ENCODE measurements around the gene HOXC13.

HOXC13 gene

DNA sequence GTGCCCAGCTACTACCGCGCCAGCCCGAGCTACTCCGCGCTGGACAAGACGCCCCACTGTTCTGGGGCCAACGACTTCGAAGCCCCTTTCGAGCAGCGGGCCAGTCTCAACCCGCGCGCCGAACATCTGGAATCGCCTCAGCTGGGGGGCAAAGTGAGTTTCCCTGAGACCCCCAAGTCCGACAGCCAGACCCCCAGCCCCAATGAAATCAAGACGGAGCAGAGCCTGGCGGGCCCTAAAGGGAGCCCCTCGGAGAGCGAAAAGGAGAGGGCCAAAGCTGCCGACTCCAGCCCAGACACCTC lies 47.0 kb downstream of the HOXC13 start:
- TF ChIP-seq GLIS2 (tag by site-specific recombination; IDR thresholded peaks at IDR 0.05) (peak; percentile 69), ZNF416 (tag by site-specific recombination; IDR thresholded peaks at IDR 0.05) (no peak), ZNF266 (tag by site-specific recombination; IDR thresholded peaks at IDR 0.05; ENCODE audit: low read depth) (no peak), SCRT2 (tag by site-specific recombination; IDR thresholded peaks at IDR 0.05) (peak; percentile 6; the same call in 1 of the 2 replicates), ZNF157 (tag by site-specific recombination; IDR thresholded peaks at IDR 0.05) (no peak)
- Histone ChIP-seq H3K9me3 (ENCODE audit: control insufficient read depth, insufficient read depth, low read depth, low read length) (no peaks in the 10 kb centered on the region), H3K4me1 (ENCODE audit: control insufficient read depth, insufficient read depth, low read length) (peaks cover 30% of the 10 kb centered on the region), H3K27ac (ENCODE audit: extremely low read depth, low read depth, low read length) (peak overlapping the region; percentile 90), H3K4me3 (ENCODE audit: low read depth, low read length) (peak overlapping the region; percentile 31), H3K36me3 (ENCODE audit: control insufficient read depth in 2 of 2, insufficient read depth in 1 of 2, low read length in 2 of 2) (no peaks in the 10 kb centered on the region)
- POLR2A ChIA-PET = interaction anchor here (1.2 to 2.5 kb wide), 3 partner anchors 10 to 47 kb away, joined by 4 to 16 read pairs (median 6); partner anchors contain the start of genes HOXC13 and HOXC9
- CTCF ChIA-PET = interaction anchor here (0.8 to 5.8 kb wide), 18 partner anchors 13 to 408 kb away, joined by 3 to 88 read pairs (median 6); partner anchors contain the start of genes HOXC8, HOXC9 and SMUG1

DNA sequence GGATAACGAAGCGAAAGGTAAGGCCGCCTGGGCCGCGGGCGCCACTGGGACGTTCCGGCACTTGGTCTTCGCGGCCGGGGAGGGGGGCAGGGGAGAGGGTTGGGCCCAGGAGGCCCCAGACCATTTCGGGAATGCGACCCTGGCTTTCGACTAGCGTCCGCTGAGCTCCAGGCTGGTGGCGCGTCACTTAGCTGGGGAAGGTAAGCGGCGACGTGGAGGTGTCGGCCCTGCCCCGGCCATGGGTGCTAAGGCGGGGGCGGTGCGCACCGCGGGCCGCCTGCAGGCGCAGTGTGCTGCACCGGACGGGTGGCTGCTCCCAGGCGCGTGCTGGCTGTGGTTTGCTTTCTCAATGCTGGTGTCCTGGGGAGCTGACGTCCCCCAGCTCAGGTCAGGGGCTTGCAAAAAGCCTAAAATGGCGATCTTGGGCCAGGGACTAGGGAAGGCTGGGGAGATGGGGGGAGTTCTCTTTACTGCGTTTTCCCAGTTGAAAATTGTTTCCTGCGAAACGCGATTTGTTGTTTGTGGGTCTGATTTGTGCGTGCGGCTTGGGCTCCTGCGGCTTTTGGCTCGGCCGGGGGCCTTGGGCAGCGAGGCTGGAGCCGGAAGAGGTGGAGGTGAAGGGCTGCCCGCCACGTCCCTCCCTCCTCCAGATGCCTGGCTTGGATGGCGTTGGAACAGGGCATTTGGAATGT lies 47.5 kb downstream of the HOXC13 start:
- POLR2A ChIA-PET = interaction anchor here (1.2 to 2.5 kb wide), 3 partner anchors 9 to 48 kb away, joined by 4 to 16 read pairs (median 6); partner anchors contain the start of genes HOXC13 and HOXC9
- H3K4me3 ChIP-seq (ENCODE audit: low read depth, low read length) = peak overlapping the region; percentile 31
- CTCF ChIA-PET = interaction anchor here (0.7 to 5.8 kb wide), 19 partner anchors 12 to 587 kb away, joined by 3 to 88 read pairs (median 10); partner anchors contain the start of genes HOXC8, HOXC9 and SMUG1
- H3K4me1 ChIP-seq (ENCODE audit: control insufficient read depth, insufficient read depth, low read length) = peaks cover 35% of the 10 kb centered on the region
- peak overlapping the region; percentile 90 for H3K27ac ChIP-seq (ENCODE audit: extremely low read depth, low read depth, low read length)
- no peaks in the 10 kb centered on the region for H3K36me3 ChIP-seq (ENCODE audit: control insufficient read depth in 2 of 2, insufficient read depth in 1 of 2, low read length in 2 of 2)
- H3K9me3 ChIP-seq (ENCODE audit: control insufficient read depth, insufficient read depth, low read depth, low read length) = no peaks in the 10 kb centered on the region
- peak; percentile 22; the same call in 1 of the 2 replicates for TF ChIP-seq SP7 (tag by site-specific recombination; IDR thresholded peaks at IDR 0.05)
- TF ChIP-seq, protein P1, sequence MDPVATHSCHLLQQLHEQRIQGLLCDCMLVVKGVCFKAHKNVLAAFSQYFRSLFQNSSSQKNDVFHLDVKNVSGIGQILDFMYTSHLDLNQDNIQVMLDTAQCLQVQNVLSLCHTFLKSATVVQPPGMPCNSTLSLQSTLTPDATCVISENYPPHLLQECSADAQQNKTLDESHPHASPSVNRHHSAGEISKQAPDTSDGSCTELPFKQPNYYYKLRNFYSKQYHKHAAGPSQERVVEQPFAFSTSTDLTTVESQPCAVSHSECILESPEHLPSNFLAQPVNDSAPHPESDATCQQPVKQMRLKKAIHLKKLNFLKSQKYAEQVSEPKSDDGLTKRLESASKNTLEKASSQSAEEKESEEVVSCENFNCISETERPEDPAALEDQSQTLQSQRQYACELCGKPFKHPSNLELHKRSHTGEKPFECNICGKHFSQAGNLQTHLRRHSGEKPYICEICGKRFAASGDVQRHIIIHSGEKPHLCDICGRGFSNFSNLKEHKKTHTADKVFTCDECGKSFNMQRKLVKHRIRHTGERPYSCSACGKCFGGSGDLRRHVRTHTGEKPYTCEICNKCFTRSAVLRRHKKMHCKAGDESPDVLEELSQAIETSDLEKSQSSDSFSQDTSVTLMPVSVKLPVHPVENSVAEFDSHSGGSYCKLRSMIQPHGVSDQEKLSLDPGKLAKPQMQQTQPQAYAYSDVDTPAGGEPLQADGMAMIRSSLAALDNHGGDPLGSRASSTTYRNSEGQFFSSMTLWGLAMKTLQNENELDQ (tag by site-specific recombination; IDR thresholded peaks at IDR 0.05; ENCODE audit: low read depth) = no peak
- peak; percentile 6; the same call in 1 of the 2 replicates for TF ChIP-seq ZNF341 (tag by site-specific recombination; IDR thresholded peaks at IDR 0.05; ENCODE audit: low read depth)
- TF ChIP-seq ZNF521 (tag by site-specific recombination; IDR thresholded peaks at IDR 0.05) = no peak
- 0 out of 2 replicates have a peak, but pooled peaks have one; percentile 14 for TF ChIP-seq ZFP69B (tag by site-specific recombination; IDR thresholded peaks at IDR 0.05)
- TF ChIP-seq PRDM1 (tag by site-specific recombination; IDR thresholded peaks at IDR 0.05) = no peak
- TF ChIP-seq, protein P2, sequence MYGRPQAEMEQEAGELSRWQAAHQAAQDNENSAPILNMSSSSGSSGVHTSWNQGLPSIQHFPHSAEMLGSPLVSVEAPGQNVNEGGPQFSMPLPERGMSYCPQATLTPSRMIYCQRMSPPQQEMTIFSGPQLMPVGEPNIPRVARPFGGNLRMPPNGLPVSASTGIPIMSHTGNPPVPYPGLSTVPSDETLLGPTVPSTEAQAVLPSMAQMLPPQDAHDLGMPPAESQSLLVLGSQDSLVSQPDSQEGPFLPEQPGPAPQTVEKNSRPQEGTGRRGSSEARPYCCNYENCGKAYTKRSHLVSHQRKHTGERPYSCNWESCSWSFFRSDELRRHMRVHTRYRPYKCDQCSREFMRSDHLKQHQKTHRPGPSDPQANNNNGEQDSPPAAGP (tag by site-specific recombination; IDR thresholded peaks at IDR 0.05) = 0 out of 2 replicates have a peak, but pooled peaks have one; percentile 23
- no peak for TF ChIP-seq ZNF654 (tag by site-specific recombination; IDR thresholded peaks at IDR 0.05; ENCODE audit: low read depth)
- no peak for TF ChIP-seq OSR2 (tag by site-specific recombination; IDR thresholded peaks at IDR 0.05)
- TF ChIP-seq, protein P3, sequence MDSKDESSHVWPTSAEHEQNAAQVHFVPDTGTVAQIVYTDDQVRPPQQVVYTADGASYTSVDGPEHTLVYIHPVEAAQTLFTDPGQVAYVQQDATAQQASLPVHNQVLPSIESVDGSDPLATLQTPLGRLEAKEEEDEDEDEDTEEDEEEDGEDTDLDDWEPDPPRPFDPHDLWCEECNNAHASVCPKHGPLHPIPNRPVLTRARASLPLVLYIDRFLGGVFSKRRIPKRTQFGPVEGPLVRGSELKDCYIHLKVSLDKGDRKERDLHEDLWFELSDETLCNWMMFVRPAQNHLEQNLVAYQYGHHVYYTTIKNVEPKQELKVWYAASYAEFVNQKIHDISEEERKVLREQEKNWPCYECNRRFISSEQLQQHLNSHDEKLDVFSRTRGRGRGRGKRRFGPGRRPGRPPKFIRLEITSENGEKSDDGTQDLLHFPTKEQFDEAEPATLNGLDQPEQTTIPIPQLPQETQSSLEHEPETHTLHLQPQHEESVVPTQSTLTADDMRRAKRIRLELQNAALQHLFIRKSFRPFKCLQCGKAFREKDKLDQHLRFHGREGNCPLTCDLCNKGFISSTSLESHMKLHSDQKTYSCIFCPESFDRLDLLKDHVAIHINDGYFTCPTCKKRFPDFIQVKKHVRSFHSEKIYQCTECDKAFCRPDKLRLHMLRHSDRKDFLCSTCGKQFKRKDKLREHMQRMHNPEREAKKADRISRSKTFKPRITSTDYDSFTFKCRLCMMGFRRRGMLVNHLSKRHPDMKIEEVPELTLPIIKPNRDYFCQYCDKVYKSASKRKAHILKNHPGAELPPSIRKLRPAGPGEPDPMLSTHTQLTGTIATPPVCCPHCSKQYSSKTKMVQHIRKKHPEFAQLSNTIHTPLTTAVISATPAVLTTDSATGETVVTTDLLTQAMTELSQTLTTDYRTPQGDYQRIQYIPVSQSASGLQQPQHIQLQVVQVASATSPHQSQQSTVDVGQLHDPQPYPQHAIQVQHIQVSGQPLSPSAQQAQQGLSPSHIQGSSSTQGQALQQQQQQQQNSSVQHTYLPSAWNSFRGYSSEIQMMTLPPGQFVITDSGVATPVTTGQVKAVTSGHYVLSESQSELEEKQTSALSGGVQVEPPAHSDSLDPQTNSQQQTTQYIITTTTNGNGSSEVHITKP (tag by site-specific recombination; IDR thresholded peaks at IDR 0.05) = peak; percentile 71
- TF ChIP-seq EGR2 (tag by site-specific recombination; IDR thresholded peaks at IDR 0.05; ENCODE audit: low read depth) = 0 out of 2 replicates have a peak, but pooled peaks have one; percentile 22
- TF ChIP-seq ZFHX2 (tag by site-specific recombination; conservative IDR thresholded peaks at IDR 0.05) = peak; percentile 70
- no peak for TF ChIP-seq ZNF37A (tag by site-specific recombination; IDR thresholded peaks at IDR 0.05)
- TF ChIP-seq GLIS2 (tag by site-specific recombination; IDR thresholded peaks at IDR 0.05) = peak; percentile 32; the same call in 1 of the 2 replicates
- peak; percentile 48; the same call in 1 of the 2 replicates for TF ChIP-seq ZBTB20 (tag by site-specific recombination; IDR thresholded peaks at IDR 0.05)
- no peak for TF ChIP-seq ZSCAN16 (tag by site-specific recombination; IDR thresholded peaks at IDR 0.05)
- 0 out of 2 replicates have a peak, but pooled peaks have one; percentile 43 for TF ChIP-seq YY2 (tag by site-specific recombination; IDR thresholded peaks at IDR 0.05)
- TF ChIP-seq ZNF202 (tag by site-specific recombination; IDR thresholded peaks at IDR 0.05; ENCODE audit: borderline replicate concordance) = no peak
- no peak for TF ChIP-seq ZBTB21 (tag by site-specific recombination; IDR thresholded peaks at IDR 0.05)
- TF ChIP-seq, protein P4, sequence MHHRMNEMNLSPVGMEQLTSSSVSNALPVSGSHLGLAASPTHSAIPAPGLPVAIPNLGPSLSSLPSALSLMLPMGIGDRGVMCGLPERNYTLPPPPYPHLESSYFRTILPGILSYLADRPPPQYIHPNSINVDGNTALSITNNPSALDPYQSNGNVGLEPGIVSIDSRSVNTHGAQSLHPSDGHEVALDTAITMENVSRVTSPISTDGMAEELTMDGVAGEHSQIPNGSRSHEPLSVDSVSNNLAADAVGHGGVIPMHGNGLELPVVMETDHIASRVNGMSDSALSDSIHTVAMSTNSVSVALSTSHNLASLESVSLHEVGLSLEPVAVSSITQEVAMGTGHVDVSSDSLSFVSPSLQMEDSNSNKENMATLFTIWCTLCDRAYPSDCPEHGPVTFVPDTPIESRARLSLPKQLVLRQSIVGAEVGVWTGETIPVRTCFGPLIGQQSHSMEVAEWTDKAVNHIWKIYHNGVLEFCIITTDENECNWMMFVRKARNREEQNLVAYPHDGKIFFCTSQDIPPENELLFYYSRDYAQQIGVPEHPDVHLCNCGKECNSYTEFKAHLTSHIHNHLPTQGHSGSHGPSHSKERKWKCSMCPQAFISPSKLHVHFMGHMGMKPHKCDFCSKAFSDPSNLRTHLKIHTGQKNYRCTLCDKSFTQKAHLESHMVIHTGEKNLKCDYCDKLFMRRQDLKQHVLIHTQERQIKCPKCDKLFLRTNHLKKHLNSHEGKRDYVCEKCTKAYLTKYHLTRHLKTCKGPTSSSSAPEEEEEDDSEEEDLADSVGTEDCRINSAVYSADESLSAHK (tag by site-specific recombination; IDR thresholded peaks at IDR 0.05) = no peak

Data from HEK293 (cell line).